ENCODE measurements around the gene KDELR1.

The KDELR1 gene

GRCh38 chr19:48415806-48416221 lies 24.5 kb upstream of the KDELR1 start:
- Histone ChIP-seq H4K20me1 (ENCODE audit: insufficient read depth, low read length) (no peaks in the 10 kb centered on the region), H2AFZ (ENCODE audit: low read length) (no peak overlapping the region), H3K36me3 (ENCODE audit: insufficient read depth, low read length) (no peaks in the 10 kb centered on the region), H3K9me2 (ENCODE audit: low read depth, low read length) (no peaks in the 10 kb centered on the region), H3K4me3 (ENCODE audit: low read depth, low read length, poor library complexity, severe bottlenecking) (no peak overlapping the region), H3K27ac (ENCODE audit: low read depth, low read length, poor library complexity, severe bottlenecking) (no peak overlapping the region), H3F3A (ENCODE audit: insufficient read depth, low read length) (no peaks in the 10 kb centered on the region), H3K4me1 (ENCODE audit: insufficient read depth, low read length, severe bottlenecking) (peaks cover 5% of the 10 kb centered on the region), H3K79me2 (ENCODE audit: insufficient read depth, low read length) (no peaks in the 10 kb centered on the region), H3K27me3 (ENCODE audit: insufficient read depth, low read length) (no peaks in the 10 kb centered on the region), H3K9ac (ENCODE audit: low read length) (no peak overlapping the region), H3K4me2 (ENCODE audit: low read length) (no peak overlapping the region), H3K9me3 (ENCODE audit: low read length) (no peaks in the 10 kb centered on the region)
- TF ChIP-seq, protein P1, sequence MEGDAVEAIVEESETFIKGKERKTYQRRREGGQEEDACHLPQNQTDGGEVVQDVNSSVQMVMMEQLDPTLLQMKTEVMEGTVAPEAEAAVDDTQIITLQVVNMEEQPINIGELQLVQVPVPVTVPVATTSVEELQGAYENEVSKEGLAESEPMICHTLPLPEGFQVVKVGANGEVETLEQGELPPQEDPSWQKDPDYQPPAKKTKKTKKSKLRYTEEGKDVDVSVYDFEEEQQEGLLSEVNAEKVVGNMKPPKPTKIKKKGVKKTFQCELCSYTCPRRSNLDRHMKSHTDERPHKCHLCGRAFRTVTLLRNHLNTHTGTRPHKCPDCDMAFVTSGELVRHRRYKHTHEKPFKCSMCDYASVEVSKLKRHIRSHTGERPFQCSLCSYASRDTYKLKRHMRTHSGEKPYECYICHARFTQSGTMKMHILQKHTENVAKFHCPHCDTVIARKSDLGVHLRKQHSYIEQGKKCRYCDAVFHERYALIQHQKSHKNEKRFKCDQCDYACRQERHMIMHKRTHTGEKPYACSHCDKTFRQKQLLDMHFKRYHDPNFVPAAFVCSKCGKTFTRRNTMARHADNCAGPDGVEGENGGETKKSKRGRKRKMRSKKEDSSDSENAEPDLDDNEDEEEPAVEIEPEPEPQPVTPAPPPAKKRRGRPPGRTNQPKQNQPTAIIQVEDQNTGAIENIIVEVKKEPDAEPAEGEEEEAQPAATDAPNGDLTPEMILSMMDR (IDR thresholded peaks at IDR 0.05; ENCODE audit: low read length), result no peak
- no peak for TF ChIP-seq EZH2 (IDR thresholded peaks at IDR 0.05; ENCODE audit: borderline replicate concordance, low read length)

DNA sequence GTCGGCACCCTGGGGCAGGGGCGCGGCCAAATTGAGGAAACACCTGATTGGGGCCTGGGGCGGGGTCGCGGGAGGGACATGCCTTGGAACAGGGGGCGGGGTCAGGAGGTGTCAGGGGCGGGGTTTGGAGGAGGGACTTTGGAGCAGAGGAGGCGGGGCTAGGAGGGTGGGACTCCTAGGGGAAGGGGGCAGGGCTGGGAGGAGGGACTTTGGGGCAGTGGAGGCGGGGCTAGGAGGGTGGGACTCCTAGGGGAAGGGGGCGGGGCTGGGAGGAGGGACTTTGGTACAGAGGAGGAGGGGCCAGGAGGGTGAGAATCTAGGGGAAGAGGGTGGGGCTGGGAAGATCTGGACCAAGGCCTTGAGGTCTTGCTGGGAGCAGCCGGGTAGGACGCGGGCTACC lies 24.0 kb upstream of the KDELR1 start:
- H3K4me2 ChIP-seq (ENCODE audit: low read length), result no peak overlapping the region
- no peak overlapping the region for H2AFZ ChIP-seq (ENCODE audit: low read length)
- H3K4me3 ChIP-seq (ENCODE audit: low read depth, low read length, poor library complexity, severe bottlenecking), result no peak overlapping the region
- no peaks in the 10 kb centered on the region for H3K9me3 ChIP-seq (ENCODE audit: low read length)
- H3F3A ChIP-seq (ENCODE audit: insufficient read depth, low read length), result no peaks in the 10 kb centered on the region
- no peak overlapping the region for H3K9ac ChIP-seq (ENCODE audit: low read length)
- no peaks in the 10 kb centered on the region for H3K36me3 ChIP-seq (ENCODE audit: insufficient read depth, low read length)
- no peak overlapping the region for H3K27ac ChIP-seq (ENCODE audit: low read depth, low read length, poor library complexity, severe bottlenecking)
- TF ChIP-seq EZH2 (IDR thresholded peaks at IDR 0.05; ENCODE audit: borderline replicate concordance, low read length), result no peak
- TF ChIP-seq, protein P1 (IDR thresholded peaks at IDR 0.05; ENCODE audit: low read length), result no peak
- no peaks in the 10 kb centered on the region for H3K79me2 ChIP-seq (ENCODE audit: insufficient read depth, low read length)
- no peaks in the 10 kb centered on the region for H3K9me2 ChIP-seq (ENCODE audit: low read depth, low read length)
- no peaks in the 10 kb centered on the region for H4K20me1 ChIP-seq (ENCODE audit: insufficient read depth, low read length)
- peaks cover 5% of the 10 kb centered on the region for H3K4me1 ChIP-seq (ENCODE audit: insufficient read depth, low read length, severe bottlenecking)
- H3K27me3 ChIP-seq (ENCODE audit: insufficient read depth, low read length), result no peaks in the 10 kb centered on the region

DNA sequence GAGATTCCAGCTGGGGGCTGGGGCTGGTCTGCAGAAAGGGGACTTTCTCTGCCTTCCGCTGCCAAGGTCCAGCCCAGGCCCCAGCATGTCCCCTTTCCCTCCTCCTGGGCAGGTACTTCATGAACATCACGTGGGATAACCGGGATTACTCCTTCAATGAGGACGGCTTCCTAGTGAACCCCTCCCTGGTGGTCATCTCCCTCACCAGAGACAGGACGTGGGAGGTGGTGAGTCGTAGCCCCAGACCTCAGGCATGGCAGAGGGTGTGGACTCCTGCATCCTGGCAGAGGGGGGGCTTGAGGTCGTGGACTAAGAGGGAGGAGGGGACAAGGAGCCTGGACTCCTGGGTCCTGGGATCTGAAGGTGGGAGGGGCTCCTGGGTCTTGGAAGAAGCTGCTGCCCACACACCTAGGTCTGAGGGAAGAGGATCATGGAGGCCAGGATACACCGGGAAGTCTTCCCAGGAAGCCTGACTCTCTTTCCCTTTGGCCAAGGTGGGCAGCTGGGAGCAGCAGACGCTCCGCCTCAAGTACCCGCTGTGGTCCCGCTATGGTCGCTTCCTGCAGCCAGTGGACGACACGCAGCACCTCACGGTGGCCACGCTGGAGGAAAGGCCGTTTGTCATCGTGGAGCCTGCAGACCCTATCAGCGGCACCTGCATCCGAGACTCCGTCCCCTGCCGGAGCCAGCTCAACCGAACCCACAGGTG lies 22.7 kb upstream of the KDELR1 start:
- no peaks in the 10 kb centered on the region for H3F3A ChIP-seq (ENCODE audit: insufficient read depth, low read length)
- TF ChIP-seq, protein P1 (IDR thresholded peaks at IDR 0.05; ENCODE audit: low read length), result no peak
- TF ChIP-seq EZH2 (IDR thresholded peaks at IDR 0.05; ENCODE audit: borderline replicate concordance, low read length), result no peak
- no peaks in the 10 kb centered on the region for H3K36me3 ChIP-seq (ENCODE audit: insufficient read depth, low read length)
- no peak overlapping the region for H3K4me2 ChIP-seq (ENCODE audit: low read length)
- H3K4me3 ChIP-seq (ENCODE audit: low read depth, low read length, poor library complexity, severe bottlenecking), result no peak overlapping the region
- H3K27ac ChIP-seq (ENCODE audit: low read depth, low read length, poor library complexity, severe bottlenecking), result no peak overlapping the region
- no peaks in the 10 kb centered on the region for H3K27me3 ChIP-seq (ENCODE audit: insufficient read depth, low read length)
- no peaks in the 10 kb centered on the region for H4K20me1 ChIP-seq (ENCODE audit: insufficient read depth, low read length)
- H3K79me2 ChIP-seq (ENCODE audit: insufficient read depth, low read length), result no peaks in the 10 kb centered on the region
- no peaks in the 10 kb centered on the region for H3K9me2 ChIP-seq (ENCODE audit: low read depth, low read length)
- no peaks in the 10 kb centered on the region for H3K9me3 ChIP-seq (ENCODE audit: low read length)
- no peak overlapping the region for H3K9ac ChIP-seq (ENCODE audit: low read length)
- peaks cover 4% of the 10 kb centered on the region for H3K4me1 ChIP-seq (ENCODE audit: insufficient read depth, low read length, severe bottlenecking)
- H2AFZ ChIP-seq (ENCODE audit: low read length), result no peak overlapping the region
